ENCODE data around the gene OOSP4A.

OOSP4A gene

DNA sequence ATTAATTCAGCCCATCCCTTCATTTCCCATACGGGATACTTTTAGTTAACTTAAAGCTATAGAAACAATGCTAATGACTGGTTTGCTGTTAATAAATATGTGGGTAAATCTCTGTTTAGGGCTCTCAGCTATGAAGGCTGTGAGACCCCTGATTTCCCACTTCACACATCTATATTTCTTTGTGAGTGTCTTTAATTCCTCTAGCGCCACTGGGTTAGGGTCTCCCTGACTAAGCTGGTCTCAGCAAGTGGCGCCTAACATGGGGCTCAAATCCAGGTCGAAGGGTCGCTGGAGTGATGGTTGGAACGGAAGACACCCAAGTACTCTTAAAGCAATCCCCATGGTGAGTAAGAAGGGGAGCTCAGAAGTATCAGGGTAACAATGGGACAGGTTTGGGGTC, 40.0 kb upstream of the OOSP4A start:
- Histone ChIP-seq H3K79me2 (ENCODE audit: insufficient read depth, low read length) (no peaks in the 10 kb centered on the region), H3K4me3 (ENCODE audit: low read depth, low read length, poor library complexity, severe bottlenecking) (no peak overlapping the region), H3K9me2 (ENCODE audit: low read depth, low read length) (no peaks in the 10 kb centered on the region), H3K4me1 (ENCODE audit: insufficient read depth, low read length, severe bottlenecking) (no peaks in the 10 kb centered on the region), H3K27ac (ENCODE audit: low read depth, low read length, poor library complexity, severe bottlenecking) (no peak overlapping the region), H3K36me3 (ENCODE audit: insufficient read depth, low read length) (no peaks in the 10 kb centered on the region), H3F3A (ENCODE audit: insufficient read depth, low read length) (no peaks in the 10 kb centered on the region), H4K20me1 (ENCODE audit: insufficient read depth, low read length) (no peaks in the 10 kb centered on the region), H3K4me2 (ENCODE audit: low read length) (no peak overlapping the region), H3K9me3 (ENCODE audit: low read length) (peaks cover 10% of the 10 kb centered on the region), H2AFZ (ENCODE audit: low read length) (no peak overlapping the region), H3K27me3 (ENCODE audit: insufficient read depth, low read length) (no peaks in the 10 kb centered on the region), H3K9ac (ENCODE audit: low read length) (no peak overlapping the region)
- TF ChIP-seq CTCF (IDR thresholded peaks at IDR 0.05; ENCODE audit: low read length) (no peak), EZH2 (IDR thresholded peaks at IDR 0.05; ENCODE audit: borderline replicate concordance, low read length) (no peak)

GRCh38 chr11:59931688-59932087, 32.1 kb upstream of the OOSP4A start:
- Histone ChIP-seq H2AFZ (ENCODE audit: low read length) (no peak overlapping the region), H3K4me3 (ENCODE audit: low read depth, low read length, poor library complexity, severe bottlenecking) (no peak overlapping the region), H3K27me3 (ENCODE audit: insufficient read depth, low read length) (no peaks in the 10 kb centered on the region), H4K20me1 (ENCODE audit: insufficient read depth, low read length) (no peaks in the 10 kb centered on the region), H3K4me2 (ENCODE audit: low read length) (no peak overlapping the region), H3K27ac (ENCODE audit: low read depth, low read length, poor library complexity, severe bottlenecking) (no peak overlapping the region), H3K9me2 (ENCODE audit: low read depth, low read length) (no peaks in the 10 kb centered on the region), H3K79me2 (ENCODE audit: insufficient read depth, low read length) (no peaks in the 10 kb centered on the region), H3F3A (ENCODE audit: insufficient read depth, low read length) (no peaks in the 10 kb centered on the region), H3K36me3 (ENCODE audit: insufficient read depth, low read length) (no peaks in the 10 kb centered on the region), H3K9me3 (ENCODE audit: low read length) (no peaks in the 10 kb centered on the region), H3K9ac (ENCODE audit: low read length) (no peak overlapping the region), H3K4me1 (ENCODE audit: insufficient read depth, low read length, severe bottlenecking) (no peaks in the 10 kb centered on the region)
- no peak for TF ChIP-seq EZH2 (IDR thresholded peaks at IDR 0.05; ENCODE audit: borderline replicate concordance, low read length)
- no peak for TF ChIP-seq CTCF (IDR thresholded peaks at IDR 0.05; ENCODE audit: low read length)

GRCh38 chr11:59938132-59938531, 25.7 kb upstream of the OOSP4A start, which contains the start of gene OOSP1:
Gene OOSP1, plus strand, starts transcription at chr11:59938432. Its CDS starts 23 bp downstream, at chr11:59938455.
- H2AFZ ChIP-seq (ENCODE audit: low read length) = no peak within 1 kb of the TSS
- H3K4me2 ChIP-seq (ENCODE audit: low read length) = no peak within 1 kb of the TSS
- no peaks in the 10 kb centered on the region for H3K27me3 ChIP-seq (ENCODE audit: insufficient read depth, low read length)
- no peak within 1 kb of the TSS for H3K4me3 ChIP-seq (ENCODE audit: low read depth, low read length, poor library complexity, severe bottlenecking)
- H4K20me1 ChIP-seq (ENCODE audit: insufficient read depth, low read length) = no peaks in the 10 kb centered on the region
- H3K79me2 ChIP-seq (ENCODE audit: insufficient read depth, low read length) = no peaks in the 10 kb centered on the region
- H3K27ac ChIP-seq (ENCODE audit: low read depth, low read length, poor library complexity, severe bottlenecking) = no peak within 1 kb of the TSS
- no peak for TF ChIP-seq EZH2 (IDR thresholded peaks at IDR 0.05; ENCODE audit: borderline replicate concordance, low read length)
- TF ChIP-seq CTCF (IDR thresholded peaks at IDR 0.05; ENCODE audit: low read length) = no peak
- H3K9me3 ChIP-seq (ENCODE audit: low read length) = no peaks in the 10 kb centered on the region
- no peak within 1 kb of the TSS for H3K9ac ChIP-seq (ENCODE audit: low read length)
- H3K9me2 ChIP-seq (ENCODE audit: low read depth, low read length) = no peaks in the 10 kb centered on the region
- no peaks in the 10 kb centered on the region for H3K4me1 ChIP-seq (ENCODE audit: insufficient read depth, low read length, severe bottlenecking)
- no peaks in the 10 kb centered on the region for H3K36me3 ChIP-seq (ENCODE audit: insufficient read depth, low read length)
- H3F3A ChIP-seq (ENCODE audit: insufficient read depth, low read length) = no peaks in the 10 kb centered on the region

Measured in OCI-LY1 (cell line).